ENCODE measurements around the gene TAGLN3. TPM values are rescaled to one million over a fixed set of nuclear protein-coding genes. Genes with fewer than 3 reads are reported as not detected.
A peak's percentile ranks its signal among the peaks of the same experiment; 100 is the strongest.

TAGLN3 gene
- total RNA-seq, 1 experiment from 2014 or later, result not detected

DNA sequence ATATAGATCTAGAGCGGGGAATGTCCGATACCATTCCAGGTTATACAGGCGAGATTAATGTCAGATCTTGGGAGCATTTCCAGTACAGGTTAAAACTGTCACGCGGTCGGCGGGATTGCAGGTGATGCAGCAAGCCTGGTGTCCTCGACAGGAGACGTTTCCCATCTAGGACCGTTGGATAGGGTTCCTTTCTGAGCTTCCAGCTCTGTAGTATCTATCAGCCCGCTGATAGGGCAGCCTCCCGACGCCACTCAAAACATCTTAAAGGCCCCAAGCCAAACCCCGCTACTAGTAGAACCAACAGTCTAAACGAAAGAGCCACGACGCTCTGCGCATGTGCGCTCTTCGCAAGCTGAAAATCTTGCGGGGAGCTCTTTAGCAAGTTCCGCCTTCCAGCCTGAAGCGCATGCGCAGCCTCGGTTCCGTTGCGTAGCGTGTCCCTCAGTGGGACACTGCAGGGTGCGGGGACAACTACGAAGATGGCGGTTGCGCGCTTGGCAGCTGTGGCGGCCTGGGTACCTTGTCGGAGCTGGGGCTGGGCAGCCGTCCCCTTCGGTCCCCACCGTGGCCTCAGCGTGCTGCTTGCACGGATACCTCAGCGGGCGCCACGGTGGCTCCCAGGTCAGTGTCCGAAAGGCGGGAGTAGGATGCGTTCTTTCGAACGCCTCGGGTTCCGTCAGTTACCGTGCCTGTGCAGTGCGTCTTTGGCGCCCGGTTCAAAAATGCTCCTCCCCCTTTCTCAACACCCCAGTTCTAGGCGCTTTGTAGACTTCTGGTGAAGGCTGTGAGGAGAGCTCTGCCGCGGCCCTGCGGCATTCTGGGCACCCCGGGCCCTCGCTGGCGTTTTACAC, 19.9 kb upstream of the TAGLN3 start, which contains the start of gene ABHD10:
ABHD10 (plus strand) TSS at position 444 of the 851 bp plus-strand sequence; CDS start at position 480, 36 bp downstream.
- peak; percentile 94 for DNase-seq (ENCODE audit: low spot score)

DNA sequence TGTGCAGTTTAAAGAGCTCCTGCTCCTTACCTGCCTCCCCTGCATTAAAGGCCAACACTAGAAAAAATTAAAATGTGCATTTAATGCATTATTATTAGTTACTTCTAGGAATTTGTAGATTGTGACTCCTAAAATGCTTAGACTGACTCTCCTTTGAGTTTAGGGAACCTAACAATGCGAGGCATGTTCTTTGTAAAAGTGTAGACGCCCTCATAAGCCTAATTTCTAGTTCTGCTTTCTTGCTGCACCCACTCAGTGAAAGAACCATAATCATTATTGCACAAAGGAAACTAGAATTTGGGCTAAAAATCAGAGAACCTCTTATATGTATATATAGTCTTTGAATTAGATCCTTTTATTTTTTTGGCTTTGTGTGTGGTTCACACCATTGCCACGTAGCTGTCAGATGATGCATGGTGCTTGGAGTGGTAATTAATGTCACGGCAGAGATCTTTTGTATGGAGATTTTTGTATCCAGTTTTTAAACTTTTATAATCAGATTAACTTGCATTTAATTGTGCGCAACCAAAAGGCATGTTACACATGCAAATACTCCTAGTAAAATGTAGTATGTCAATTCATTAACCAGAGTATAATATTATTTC, 19.2 kb upstream of the TAGLN3 start:
- DNase-seq (ENCODE audit: low spot score), result no peak

DNA sequence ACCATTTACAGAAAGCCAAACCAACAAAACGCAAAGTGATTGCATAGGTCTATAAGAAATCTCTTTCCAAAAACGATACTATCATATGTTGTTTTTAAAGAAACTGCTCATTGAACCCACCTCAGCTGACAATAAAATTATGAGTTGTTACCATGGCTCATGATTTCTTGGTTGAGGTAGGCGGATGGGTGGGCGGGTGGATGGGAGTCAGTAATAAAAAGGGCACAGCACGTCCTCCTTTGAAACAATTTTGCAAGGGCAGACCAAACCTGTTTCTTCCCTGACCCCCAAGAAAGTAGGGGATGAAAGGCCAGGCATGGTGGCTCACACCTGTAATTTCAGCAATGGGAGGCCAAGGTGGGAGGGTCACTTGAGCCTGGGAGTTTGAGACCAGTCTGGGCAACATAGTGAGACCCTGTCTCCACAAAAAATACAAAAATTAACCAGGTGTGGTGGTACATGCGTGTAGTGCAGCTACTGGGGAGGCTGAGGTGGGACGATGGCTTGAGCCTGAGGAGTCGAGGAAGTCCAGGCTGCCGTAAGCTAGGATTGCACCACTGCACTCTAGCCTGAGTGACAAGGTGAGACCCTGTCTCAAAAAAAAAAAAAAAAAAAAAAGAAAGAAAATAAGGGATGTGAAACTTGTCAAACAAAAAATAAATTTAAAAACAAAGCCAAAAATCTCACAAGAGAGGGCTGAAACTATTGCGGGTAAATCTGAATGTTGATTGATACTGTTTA, 17.8 kb upstream of the TAGLN3 start:
- DNase-seq (ENCODE audit: low spot score), result no peak

DNA sequence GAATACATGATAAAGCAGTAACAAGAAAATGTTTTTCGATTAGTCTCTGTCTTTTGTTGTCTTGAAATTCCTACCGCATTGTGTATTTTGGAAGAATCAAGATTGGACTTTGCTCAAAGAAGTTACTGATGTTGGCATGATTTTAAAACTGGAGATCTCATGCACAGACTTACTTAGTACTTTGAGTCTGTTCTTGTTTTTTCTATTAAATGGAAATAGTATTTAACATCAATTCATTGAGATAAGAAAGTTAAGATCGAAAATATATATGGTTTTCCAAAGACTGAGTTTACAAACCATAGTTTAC, 17.3 kb upstream of the TAGLN3 start:
- no peak for DNase-seq (ENCODE audit: low spot score)

DNA sequence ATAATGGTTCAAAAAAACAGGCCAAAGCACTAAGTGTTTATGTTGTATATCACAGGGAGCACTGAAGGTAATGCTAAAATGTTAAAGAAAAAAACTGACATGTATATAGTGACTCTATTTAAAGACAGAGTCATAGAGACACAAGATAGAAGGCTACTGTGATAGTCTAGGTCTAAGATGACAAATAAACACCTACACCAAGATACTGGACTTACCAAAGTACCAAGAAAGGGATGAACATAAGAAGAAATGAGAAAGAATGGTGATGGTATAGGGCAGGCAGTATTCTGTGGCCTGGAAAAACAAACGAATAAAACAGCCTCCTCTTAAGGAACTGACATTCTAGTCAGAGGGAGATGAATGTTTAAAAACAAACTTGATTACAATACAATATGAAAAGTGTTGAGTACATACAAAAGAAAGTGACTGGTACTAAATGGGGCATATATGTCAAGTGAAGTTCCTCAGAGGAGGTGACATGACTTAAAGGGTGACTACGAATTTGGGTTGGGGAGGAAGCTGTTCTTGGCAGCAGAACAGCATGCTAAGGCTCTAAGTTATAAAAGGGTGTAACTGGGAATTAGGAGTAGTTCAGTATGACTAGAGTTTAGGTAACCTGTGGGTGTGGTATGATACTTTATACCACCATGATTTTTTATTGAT, 14.0 kb upstream of the TAGLN3 start:
- DNase-seq (ENCODE audit: low spot score), result no peak

DNA sequence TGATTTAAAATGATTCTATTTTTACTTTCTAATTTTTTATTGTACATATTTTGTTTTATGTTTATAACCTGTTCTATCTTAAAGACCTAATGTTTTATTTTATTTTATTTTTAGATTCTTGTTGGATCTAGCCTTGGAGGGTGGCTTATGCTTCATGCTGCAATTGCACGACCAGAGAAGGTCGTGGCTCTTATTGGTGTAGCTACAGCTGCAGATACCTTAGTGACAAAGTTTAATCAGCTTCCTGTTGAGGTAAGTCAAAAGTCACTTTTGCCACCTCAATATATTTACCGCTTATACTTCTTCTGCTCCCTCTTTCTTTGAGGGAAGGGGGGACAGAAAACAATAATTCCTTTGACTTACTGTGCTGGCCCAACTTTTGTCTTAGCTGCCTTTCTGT, 11.9 kb upstream of the TAGLN3 start:
- DNase-seq (ENCODE audit: low spot score), result no peak

DNA sequence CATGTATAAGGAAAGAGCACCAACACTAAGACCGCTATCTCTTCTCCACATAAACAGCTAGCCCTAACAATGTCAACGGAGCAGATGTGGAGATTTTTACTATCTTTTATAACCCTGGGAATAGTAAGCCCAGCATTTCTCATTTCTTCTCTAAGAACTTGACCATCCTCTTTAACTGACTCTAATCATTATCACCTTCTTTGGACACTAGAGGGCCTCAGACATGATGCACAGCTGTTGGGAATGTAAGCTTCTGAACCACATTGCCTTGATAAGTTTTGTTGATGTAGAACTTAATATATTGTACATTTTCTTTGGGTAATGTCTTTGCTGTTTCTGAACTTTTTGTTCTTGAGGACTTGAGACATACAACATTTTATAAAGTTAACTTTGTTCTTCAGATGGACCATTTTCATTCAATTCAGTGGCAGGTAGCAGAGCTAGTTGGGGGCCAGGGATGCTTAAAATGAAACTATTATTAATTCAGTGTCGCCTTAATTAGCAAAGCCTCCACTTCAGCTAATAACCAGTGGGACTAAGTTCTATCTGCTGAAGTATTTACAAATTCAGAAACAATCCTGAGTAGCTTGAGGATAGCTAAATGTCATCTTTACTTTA, 9.6 kb upstream of the TAGLN3 start:
- peak; percentile 64 for DNase-seq (ENCODE audit: low spot score)

DNA sequence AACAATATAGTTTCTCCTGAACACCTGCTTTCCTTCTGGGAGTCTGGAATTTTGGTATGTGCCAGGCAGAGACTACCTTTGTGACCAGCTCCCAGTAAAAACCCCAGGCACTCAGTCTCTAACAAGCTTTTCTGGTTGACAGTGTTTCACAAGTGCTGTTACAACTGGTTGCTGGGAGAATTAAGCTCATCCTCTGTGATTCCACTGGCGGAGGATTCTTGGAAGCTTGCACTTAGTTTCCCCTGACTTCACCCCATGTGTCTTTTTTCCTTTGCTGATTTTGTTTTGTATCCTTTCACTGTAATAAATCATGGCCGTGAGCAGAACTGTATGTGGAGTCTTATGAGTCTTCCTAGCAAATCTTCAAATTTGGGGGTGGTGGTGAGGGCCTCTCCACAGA, 5.7 kb upstream of the TAGLN3 start:
- no peak for DNase-seq (ENCODE audit: low spot score)

DNA sequence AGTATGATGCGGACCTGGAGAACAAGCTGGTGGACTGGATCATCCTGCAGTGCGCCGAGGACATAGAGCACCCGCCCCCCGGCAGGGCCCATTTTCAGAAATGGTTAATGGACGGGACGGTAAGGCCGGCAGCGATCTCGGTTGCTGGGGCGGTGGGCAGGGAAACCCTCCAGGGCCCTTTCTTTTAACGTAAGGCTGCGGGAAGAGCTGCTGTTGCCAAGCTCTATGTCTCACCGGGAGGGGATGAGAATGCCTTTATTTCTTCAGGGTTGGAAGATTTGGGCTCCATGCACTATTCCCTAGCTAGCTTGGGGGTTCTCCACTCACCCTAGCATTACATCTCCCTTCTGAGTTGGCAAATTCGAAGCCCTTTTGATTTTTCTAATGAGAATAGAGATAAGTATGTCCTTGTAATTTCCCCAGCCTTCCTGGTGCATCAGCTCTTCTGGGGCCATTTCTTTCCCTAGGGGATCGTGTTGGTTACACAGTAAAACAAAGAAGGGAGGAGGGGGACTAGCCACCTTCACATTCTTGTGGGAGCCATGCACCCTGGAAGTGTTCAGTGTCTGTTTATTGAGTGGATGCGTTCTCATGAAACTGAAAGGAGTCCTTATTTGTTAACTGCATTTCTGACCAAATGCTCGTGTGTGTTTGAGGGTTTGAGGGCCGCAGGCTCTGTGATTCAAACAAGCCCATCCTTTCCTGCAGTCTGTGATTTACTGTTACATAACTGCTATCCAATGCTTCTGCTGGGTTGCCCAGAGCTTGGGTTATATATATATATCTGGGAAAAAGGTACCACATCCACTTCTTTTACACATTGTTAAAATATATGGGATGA, 982 bp downstream of the TAGLN3 start:
- no peak for DNase-seq (ENCODE audit: low spot score)

DNA sequence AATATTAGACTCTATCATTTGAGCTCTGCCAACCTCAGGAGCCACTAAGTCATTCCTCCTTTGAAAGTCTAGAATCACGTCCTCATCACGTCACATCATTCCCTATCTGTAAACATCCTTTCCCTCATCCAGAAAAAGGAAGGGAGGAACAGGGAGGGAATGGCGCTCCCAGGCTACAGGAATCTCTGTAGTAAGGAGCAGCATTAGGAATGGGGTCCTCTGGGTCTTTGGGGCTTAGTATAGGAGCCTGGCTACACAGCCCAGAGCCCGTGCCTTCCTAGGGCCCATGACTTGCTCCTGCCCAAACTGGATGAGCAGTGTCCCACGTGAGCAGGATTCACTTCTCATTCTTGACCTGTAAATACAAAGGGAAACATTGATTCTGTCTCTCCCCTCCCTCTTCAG, 1.6 kb downstream of the TAGLN3 start:
- DNase-seq (ENCODE audit: low spot score), result no peak

DNA sequence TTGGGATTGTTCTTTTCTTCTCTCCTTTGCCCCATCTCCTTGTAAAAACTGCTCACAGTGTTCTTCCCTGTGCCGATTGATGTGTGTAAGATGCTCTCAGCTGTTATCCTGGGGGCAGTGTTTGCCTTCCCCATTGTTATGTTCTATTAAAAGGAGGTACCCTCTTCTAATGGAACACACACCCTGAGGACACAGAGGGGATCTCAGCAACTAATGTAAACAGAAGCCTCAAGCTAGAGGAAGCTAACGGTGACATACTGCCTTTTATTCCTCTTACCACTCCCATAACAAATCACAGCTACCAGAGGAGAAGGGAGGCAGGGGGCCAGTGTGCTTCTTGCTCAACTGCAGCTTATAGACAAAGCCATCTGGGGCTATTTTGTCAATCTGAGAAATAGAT, 2.2 kb downstream of the TAGLN3 start:
- no peak for DNase-seq (ENCODE audit: low spot score)

DNA sequence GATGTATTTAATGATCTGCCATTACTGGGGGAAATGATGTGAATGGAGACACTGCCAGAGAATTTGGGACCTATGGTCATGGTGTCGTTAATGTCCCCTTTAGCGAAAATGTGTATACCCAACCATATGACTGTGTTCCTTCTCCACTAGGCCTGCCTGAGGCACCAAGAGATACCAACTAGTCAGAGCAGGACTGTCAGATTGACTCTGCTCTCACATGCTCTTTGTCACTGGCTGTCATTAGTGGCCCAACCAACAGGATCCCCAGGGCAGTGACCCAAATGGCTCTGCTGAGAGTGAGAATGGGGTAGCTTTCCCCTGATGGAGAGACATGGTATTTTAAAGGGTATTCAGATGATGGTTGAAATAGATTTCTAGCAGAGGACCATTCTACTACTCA, 2.8 kb downstream of the TAGLN3 start:
- no peak for DNase-seq (ENCODE audit: low spot score)

DNA sequence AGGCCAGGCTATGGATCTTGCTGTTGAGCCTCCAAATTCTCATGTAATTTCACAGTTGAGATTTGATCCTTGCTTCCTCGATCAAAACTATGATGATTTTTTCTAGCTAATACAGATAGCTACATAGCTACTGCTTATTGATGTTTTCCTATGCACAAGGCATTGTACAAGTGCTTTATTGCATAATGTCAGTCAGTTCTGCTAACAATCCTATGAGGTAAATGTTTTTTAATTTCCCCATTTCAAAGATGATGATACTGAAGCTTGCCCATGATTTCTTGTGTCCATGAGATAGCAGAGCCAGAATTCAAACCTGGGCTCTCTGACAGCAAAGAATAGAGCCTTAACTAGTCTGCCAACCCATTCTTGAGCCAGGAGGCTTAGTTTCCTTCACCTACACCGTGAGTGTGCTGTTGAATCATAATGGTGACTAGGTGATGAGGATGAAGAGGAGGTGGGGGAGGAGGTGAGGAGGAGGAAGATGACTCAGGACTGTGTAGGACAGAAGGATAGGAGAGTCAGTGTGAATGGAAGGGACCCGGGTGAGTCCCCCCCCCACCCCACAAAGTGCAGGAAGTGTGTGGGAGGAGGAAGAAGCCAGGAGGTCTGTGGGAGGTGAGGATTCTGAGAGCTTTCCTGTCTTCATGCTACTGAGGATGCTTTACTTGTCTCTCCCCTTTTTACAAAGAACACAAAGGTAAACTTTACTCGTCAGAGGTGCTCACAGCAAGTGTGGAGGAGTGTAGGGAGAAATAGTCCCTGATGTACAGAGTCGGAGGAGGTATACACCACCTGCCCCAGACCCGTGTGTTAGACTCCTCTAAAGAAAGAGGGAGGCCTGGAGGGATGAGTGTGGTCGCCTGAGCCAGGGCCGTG, 3.6 kb downstream of the TAGLN3 start:
- no peak for DNase-seq (ENCODE audit: low spot score)

DNA sequence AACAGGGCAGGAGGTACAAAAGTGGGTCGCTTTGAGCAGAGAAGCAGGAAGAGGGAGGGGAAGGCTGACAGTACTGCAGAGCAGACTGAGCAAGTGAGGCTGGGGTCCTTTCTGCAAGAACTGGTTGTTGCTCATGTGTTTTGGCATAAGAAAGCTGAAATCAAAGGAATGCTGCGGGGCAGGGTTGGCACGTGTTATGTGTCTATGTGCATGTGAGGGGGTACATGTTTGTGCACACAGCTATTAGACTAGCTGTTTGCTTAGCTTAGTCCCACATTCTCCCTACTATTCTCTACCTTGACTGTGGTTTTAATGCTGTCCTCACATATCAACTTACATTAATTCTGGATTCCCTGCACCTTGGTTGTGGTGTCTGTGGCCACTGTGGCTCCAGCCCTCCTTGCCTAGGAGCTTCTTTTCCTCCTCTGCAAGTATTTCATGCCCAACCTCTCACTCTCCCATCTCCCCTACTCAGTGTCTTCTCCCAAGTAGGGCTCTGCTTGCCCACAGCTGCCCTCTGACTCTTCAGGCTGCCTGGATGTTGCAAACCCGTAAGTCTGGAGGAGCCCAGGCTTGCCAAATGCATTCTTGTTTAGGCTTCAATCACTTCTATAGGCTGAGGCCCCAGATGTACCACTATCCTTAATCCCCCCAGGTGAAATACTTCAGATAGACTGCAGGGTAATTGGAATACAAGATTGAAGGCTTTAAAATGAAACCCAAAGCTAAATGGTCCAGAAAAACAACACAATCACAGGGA, 4.8 kb downstream of the TAGLN3 start:
- DNase-seq (ENCODE audit: low spot score), result no peak

DNA sequence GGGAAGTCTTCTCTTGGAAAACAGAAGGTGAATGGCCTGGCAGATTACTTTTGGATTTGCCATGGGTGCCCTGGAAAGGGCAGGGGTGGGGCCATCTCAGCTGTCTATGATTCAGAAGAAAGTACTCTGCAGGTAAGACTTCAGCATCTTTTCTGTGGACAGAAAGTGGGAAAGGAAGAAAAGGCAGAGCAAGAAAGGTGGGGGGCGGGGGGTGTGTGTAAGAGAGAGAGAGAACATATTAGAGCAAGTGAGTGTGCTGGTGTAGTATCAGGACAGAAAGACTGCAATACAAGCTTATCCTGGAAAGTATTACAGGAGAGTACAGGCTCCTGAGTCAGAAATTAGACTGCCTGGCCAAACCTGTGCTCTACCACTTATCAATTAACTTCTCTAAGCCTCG, 5.5 kb downstream of the TAGLN3 start:
- no peak for DNase-seq (ENCODE audit: low spot score)

DNA sequence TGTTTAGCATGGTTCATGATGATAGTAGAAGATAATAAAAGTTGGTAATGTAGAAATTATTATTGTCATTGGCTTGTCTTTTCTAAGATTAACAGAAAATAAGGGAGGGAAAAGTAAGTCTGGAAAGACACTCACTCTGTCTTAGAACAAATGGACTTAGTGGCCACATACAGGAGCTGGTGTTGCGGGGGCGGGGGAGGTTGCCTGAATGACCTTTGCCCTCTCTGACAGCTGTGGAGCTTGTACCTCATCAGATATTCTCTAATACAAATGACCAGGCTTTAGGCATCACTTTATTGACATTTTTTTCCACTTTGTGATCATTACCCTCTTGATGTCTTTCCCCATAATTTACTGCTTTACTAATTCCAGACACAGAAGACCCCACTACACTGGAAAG, 5.9 kb downstream of the TAGLN3 start:
- no peak for DNase-seq (ENCODE audit: low spot score)

DNA sequence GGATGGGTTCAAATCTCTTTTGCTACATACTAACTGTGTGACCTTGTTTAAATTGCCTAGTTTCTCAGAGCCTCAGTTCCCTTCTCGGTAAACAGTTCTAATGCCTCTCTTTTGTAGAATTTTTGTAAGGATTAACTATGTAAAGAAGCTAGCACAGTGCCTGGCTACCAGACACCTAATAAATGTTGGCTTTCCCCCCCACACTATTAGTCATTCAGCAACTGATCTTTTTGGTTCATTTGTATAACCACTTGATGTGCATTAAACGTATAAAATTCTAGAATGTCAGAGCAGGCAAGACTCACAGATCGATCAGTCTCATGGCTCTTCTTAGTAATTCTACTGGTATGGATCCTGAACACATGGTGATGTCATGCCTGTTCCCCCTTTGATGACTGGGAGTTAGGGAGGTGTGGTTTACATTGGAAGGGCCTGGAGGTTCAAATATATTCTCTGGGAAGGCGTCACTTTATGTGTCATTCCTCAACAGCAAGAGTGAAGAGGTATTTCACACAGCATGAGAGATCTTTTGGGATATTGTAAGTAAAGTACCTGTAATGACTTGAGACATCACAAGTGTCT, 6.5 kb downstream of the TAGLN3 start:
- DNase-seq (ENCODE audit: low spot score), result no peak

DNA sequence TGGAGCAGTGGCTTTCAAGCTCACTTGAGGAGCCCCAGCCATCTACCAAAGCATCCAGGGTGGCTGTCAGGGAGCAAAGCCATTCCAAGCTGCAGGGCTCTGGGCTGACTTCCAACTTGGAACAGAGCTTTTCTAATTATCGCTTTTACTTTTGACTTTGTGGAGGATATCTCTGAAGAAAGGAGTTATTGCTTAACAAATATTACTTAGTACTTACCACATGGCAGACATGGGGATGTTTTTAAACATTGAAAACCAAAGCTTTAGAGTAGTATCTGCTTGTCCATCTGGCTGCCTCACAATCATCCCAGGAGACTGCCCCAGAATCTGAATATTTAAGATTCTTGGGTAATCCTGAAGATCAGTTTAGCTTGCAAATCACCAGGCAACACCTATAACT, 8.9 kb downstream of the TAGLN3 start:
- DNase-seq (ENCODE audit: low spot score), result no peak

DNA sequence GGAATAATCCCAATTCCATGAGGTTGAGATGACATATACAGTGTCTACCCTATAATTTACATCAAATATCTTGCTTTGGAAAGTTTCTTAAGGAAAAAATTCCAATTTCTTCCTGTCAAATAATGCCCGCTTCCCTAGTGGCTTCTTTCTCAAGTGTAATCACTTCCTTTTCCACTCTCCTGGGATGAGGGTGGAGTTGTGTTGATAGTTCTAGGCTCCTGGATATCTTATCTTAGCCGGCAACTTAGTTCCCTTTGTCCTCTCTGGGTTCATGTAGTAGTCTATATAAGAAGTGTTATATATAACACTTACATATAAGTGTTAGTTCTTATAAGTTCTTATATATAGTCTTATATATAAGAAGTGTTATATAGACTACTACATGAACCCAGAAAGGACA, 10.9 kb downstream of the TAGLN3 start:
- DNase-seq (ENCODE audit: low spot score), result no peak
